K562 (cell line): ENCODE data around the gene DYRK1A. TPM values are rescaled to one million over a fixed set of nuclear protein-coding genes. Genes with fewer than 3 reads are reported as not detected.

ENCODE experiments used
- ATAC-seq: fragments of 200-7000 bp; cut with Tn5 transposase; 3 replicates; pipeline ENCODE4 v1.9.1; 2020; ENCODE audit warnings: moderate library complexity
- BruUV-seq: library from RNA; stranded (reverse); fragments of 400-500 nt; replicated peaks from 2 replicates; lab custom pipeline; 2021; lab: Mats Ljungman, UMichigan
- CTCF ChIA-PET: fragments of 300-600 bp; formaldehyde crosslinking; extraction: SDS; loops from one replicate; lab custom pipeline; 2021; ENCODE audit warnings: low intra/inter-chr PET ratio; lab: Yijun Ruan, JAX
- POLR2A ChIA-PET: fragments of 300-600, 350-650 bp; sonication (Branson Sonifier 250); formaldehyde crosslinking; extraction: SDS; loops from one replicate; lab custom pipeline; 2021; ENCODE audit warnings: antibody characterized with exemption, inconsistent platforms; lab: Yijun Ruan, JAX
- DNase-seq, 4 experiments: peaks; one replicate each; pipeline versions ENCODE4 v3.0.0 to v3.0.0-alpha.2; 2011 to 2018; ENCODE audit warnings: low spot score in 3 of 4, mixed read lengths in 3 of 4; ENCODE audit errors: extremely low read depth in 1 of 4
- FAIRE-seq: peaks from 2 replicates; lab custom pipeline; 2011; peaks lifted over from hg19 to GRCh38; lab: Jason Lieb, UNC
- H2AFZ ChIP-seq: 2 replicates; pipeline ENCODE4 v1.6.0; 2011; ENCODE audit warnings: low read depth, low read length, control low read depth, inconsistent platforms
- H3K27ac ChIP-seq: fragments of 200-600 bp; 3 replicates; pipeline ENCODE4 v1.8.0; 2011; ENCODE audit warnings: low read depth, mild to moderate bottlenecking, control low read depth, inconsistent platforms, low read length, moderate library complexity, mixed read lengths; ENCODE audit errors: extremely low read depth
- H3K27me3 ChIP-seq, 2 experiments: fragments of 300-600 bp in 1 of 2; 2 replicates in 1 of 2; 3 replicates in 1 of 2; pipeline versions ENCODE4 v1.6.0 to v1.8.0; 2011; ENCODE audit warnings: inconsistent platforms in 2 of 2, low read length in 2 of 2, mild to moderate bottlenecking in 1 of 2, mixed read lengths in 1 of 2, moderate library complexity in 1 of 2; ENCODE audit not compliant: control insufficient read depth in 2 of 2, insufficient read depth in 2 of 2
- H3K36me3 ChIP-seq: fragments of 300-600 bp; 3 replicates; pipeline ENCODE4 v1.8.0; 2011; ENCODE audit warnings: mild to moderate bottlenecking, low read length, inconsistent platforms; ENCODE audit not compliant: control insufficient read depth, insufficient read depth
- H3K4me1 ChIP-seq, 2 experiments: fragments of 200-600 bp in 1 of 2; replicated peaks in 1 of 2; 2 replicates in 1 of 2; 3 replicates in 1 of 2; pipeline versions ENCODE4 v1.5.1 to v1.8.0; 2011; ENCODE audit warnings: inconsistent platforms in 2 of 2, low read length in 2 of 2, mild to moderate bottlenecking in 1 of 2, mixed read lengths in 1 of 2, moderate library complexity in 1 of 2; ENCODE audit not compliant: control insufficient read depth in 2 of 2, insufficient read depth in 2 of 2
- H3K4me2 ChIP-seq: 2 replicates; pipeline ENCODE4 v1.6.1; 2011; ENCODE audit warnings: low read length, control low read depth, inconsistent platforms, mixed read lengths; ENCODE audit not compliant: insufficient read depth
- H3K4me3 ChIP-seq: fragments of 200-600 bp; sonication (generic), shearing (Covaris generic); 2 replicates; pipeline ENCODE4 v1.5.1; 2016; ENCODE audit warnings: control low read depth, inconsistent platforms
- H3K79me2 ChIP-seq: fragments of 200-600 bp; 3 replicates; pipeline ENCODE4 v1.8.0; 2011; ENCODE audit warnings: low read length, inconsistent platforms; ENCODE audit not compliant: control insufficient read depth, insufficient read depth
- H3K9ac ChIP-seq, 2 experiments: 2 replicates each; pipeline versions ENCODE4 v1.6.0 to v1.6.1; 2011; ENCODE audit warnings: low read depth in 2 of 2, low read length in 2 of 2, control low read depth in 1 of 2, inconsistent platforms in 1 of 2, mild to moderate bottlenecking in 1 of 2, mixed read lengths in 1 of 2; ENCODE audit not compliant: insufficient read depth in 1 of 2
- H3K9me1 ChIP-seq: one replicate; pipeline ENCODE4 v1.6.0; 2011; ENCODE audit warnings: inconsistent platforms, mild to moderate bottlenecking, low read length, moderate library complexity; ENCODE audit not compliant: control insufficient read depth, insufficient read depth
- H3K9me3 ChIP-seq: replicated peaks from 2 replicates; pipeline ENCODE4 v1.5.1; 2011; ENCODE audit warnings: low read depth, low read length, inconsistent platforms; ENCODE audit not compliant: control insufficient read depth, insufficient read depth
- H4K20me1 ChIP-seq: replicated peaks from 2 replicates; pipeline ENCODE4 v1.6.1; 2011; ENCODE audit warnings: low read length, inconsistent platforms, mixed read lengths; ENCODE audit not compliant: control insufficient read depth, insufficient read depth
- ARID1B ChIP-seq: fragments of 450-650 bp; IDR thresholded peaks from 2 replicates; pipeline ENCODE4 v1.6.1; 2016; ENCODE audit warnings: antibody characterized with exemption, mild to moderate bottlenecking, inconsistent platforms
- CBFA2T3 ChIP-seq: fragments of 450-650 bp; IDR thresholded peaks from 2 replicates; pipeline ENCODE4 v1.6.1; 2017
- CCNT2 ChIP-seq: IDR thresholded peaks from 2 replicates; pipeline ENCODE4 v1.6.1; 2011; ENCODE audit warnings: borderline replicate concordance, low read depth, mild to moderate bottlenecking, moderate library complexity, mixed read lengths, low read length; ENCODE audit not compliant: insufficient read length; ENCODE audit errors: extremely low read depth
- CXXC5 ChIP-seq: fragments of 250-450 bp; sonication (Bioruptor Pico); IDR thresholded peaks from 2 replicates; pipeline ENCODE4 v1.8.0; 2022; ENCODE audit warnings: inconsistent platforms, mild to moderate bottlenecking, moderate library complexity
- DPF2 ChIP-seq: fragments of 450-650 bp; IDR thresholded peaks from 2 replicates; pipeline ENCODE4 v1.6.1; 2016
- EP300 ChIP-seq: IDR thresholded peaks from 2 replicates; pipeline ENCODE4 v1.6.1; 2012; ENCODE audit warnings: low read length, improper control_type of control experiment
- EP400 ChIP-seq: fragments of 450-650 bp; IDR thresholded peaks from 2 replicates; pipeline ENCODE4 v1.6.1; 2017; ENCODE audit warnings: antibody characterized with exemption, mild to moderate bottlenecking, moderate library complexity
- FOXM1 ChIP-seq, 2 experiments: fragments of 450-650 bp in 1 of 2; sonication (generic) in 1 of 2; formaldehyde crosslinking in 1 of 2; IDR thresholded peaks; 2 replicates each; pipeline versions ENCODE4 v1.6.1 to v1.9.0; 2017 to 2022; ENCODE audit warnings: low read depth in 2 of 2, mild to moderate bottlenecking in 2 of 2, missing genetic modification reagents in 1 of 2, moderate library complexity in 1 of 2
- HSF4 ChIP-seq: fragments of 250-450 bp; sonication (Bioruptor Pico); IDR thresholded peaks from 2 replicates; pipeline ENCODE4 v2.1.2; 2022; ENCODE audit warnings: mild to moderate bottlenecking, moderate library complexity, borderline replicate concordance
- JUND ChIP-seq, 2 experiments: IDR thresholded peaks; 2 replicates in 1 of 2; 3 replicates in 1 of 2; pipeline ENCODE4 v1.6.1; 2011; ENCODE audit warnings: borderline replicate concordance in 2 of 2, low read depth in 2 of 2, low read length in 2 of 2, improper control_type of control experiment in 1 of 2, missing biosample characterization in 1 of 2, missing genetic modification characterization in 1 of 2, missing genetic modification reagents in 1 of 2
- MTA2 ChIP-seq: fragments of 450-650 bp; IDR thresholded peaks from 2 replicates; pipeline ENCODE4 v1.6.1; 2016; ENCODE audit warnings: low read depth
- MYBL2 ChIP-seq, 2 experiments: fragments of 450-650 bp in 1 of 2; sonication (generic) in 1 of 2; formaldehyde crosslinking in 1 of 2; IDR thresholded peaks; 2 replicates each; pipeline versions ENCODE4 v1.6.1 to v1.8.1; 2017 to 2022; ENCODE audit warnings: borderline replicate concordance in 1 of 2, inconsistent platforms in 1 of 2, low read depth in 1 of 2, mild to moderate bottlenecking in 1 of 2, missing genetic modification reagents in 1 of 2, moderate library complexity in 1 of 2
- SMARCA4 ChIP-seq: fragments of 450-650 bp; IDR thresholded peaks from 2 replicates; pipeline ENCODE4 v1.6.1; 2016
- SMARCE1 ChIP-seq: fragments of 450-650 bp; IDR thresholded peaks from 2 replicates; pipeline ENCODE4 v1.7.1; 2016; ENCODE audit warnings: mild to moderate bottlenecking
- SOX6 ChIP-seq: fragments of 450-650 bp; IDR thresholded peaks from 2 replicates; pipeline ENCODE4 v1.6.1; 2014; ENCODE audit warnings: mild to moderate bottlenecking
- TAL1 ChIP-seq: fragments of 450-650 bp; IDR thresholded peaks from 2 replicates; pipeline ENCODE4 v1.6.1; 2016; ENCODE audit warnings: mild to moderate bottlenecking
- TCF3 ChIP-seq: sonication (generic); formaldehyde crosslinking; IDR thresholded peaks from 2 replicates; pipeline ENCODE4 v1.4.0; 2020; ENCODE audit warnings: mild to moderate bottlenecking, missing genetic modification reagents
- TEAD1 ChIP-seq, 2 experiments: fragments of 450-650 bp in 1 of 2; sonication (generic) in 1 of 2; formaldehyde crosslinking; IDR thresholded peaks; 2 replicates each; pipeline versions ENCODE4 v1.4.0 to v1.8.0; 2020 to 2022; ENCODE audit warnings: mild to moderate bottlenecking in 2 of 2, missing genetic modification reagents in 1 of 2
- TEAD4 ChIP-seq, 2 experiments: sonication (generic) in 1 of 2; formaldehyde crosslinking in 1 of 2; IDR thresholded peaks; 2 replicates each; pipeline versions ENCODE4 v1.6.1 to v1.8.0; 2012 to 2022; ENCODE audit warnings: borderline replicate concordance in 1 of 2, inconsistent platforms in 1 of 2, low read length in 1 of 2, mild to moderate bottlenecking in 1 of 2, missing genetic modification reagents in 1 of 2
- XRCC3 ChIP-seq: fragments of 450-650 bp; IDR thresholded peaks from 2 replicates; pipeline ENCODE4 v1.6.1; 2017; ENCODE audit warnings: mild to moderate bottlenecking, moderate library complexity
- WGBS: fragments of 100-300 bp; shearing (Covaris generic); methylation state at CpG from one replicate; pipeline ENCODE4 v1.1.6; 2016; ENCODE audit warnings: low coverage, mixed read lengths; ENCODE audit not compliant: insufficient coverage; ENCODE audit errors: missing lambda C conversion rate; 5-methylcytosine and 5-hydroxymethylcytosine counted together
- in situ Hi-C: fragments of 300-500 bp; cut with MboI; formaldehyde crosslinking; loops from 4 replicates; pipeline ENCODE4 v1.15.0; 2018; ENCODE audit warnings: inconsistent platforms, mixed read lengths
- intact Hi-C: fragments of 100-400 bp; cut with micrococcal nuclease; formaldehyde crosslinking; loops from 2 replicates; pipeline ENCODE4 v1.14.2; 2022
- polyA plus RNA-seq, 8 experiments: library from polyadenylated mRNA; depleted of rRNA in 4 of 8; stranded (reverse) in 5 of 8; unstranded in 3 of 8; fragments of >200 nt; fragmentation: Nextera tagmentation in 2 of 8; fragmentation: Illumina TruSeq in 1 of 8; extraction: Ambion mirVana in 2 of 8; extraction: Trizol in 1 of 8; gene quantifications; 2 replicates each; pipeline versions ENCODE4 v1.2.1 to v1.2.3, GENCODE V29; 2011 to 2014; ENCODE audit warnings: inconsistent platforms in 1 of 8, missing spikeins in 1 of 8
- total RNA-seq, 7 experiments: library from RNA; depleted of rRNA in 6 of 7; stranded (reverse); fragments of >200 nt in 6 of 7; fragmentation: Illumina TruSeq in 2 of 7; extraction: Trizol in 2 of 7; gene quantifications; 2 replicates each; pipeline versions ENCODE4 v1.2.1 to v1.2.3, GENCODE V29; 2011 to 2021; ENCODE audit warnings: low replicate concordance in 1 of 7
- TF ChIP-seq, protein P1 (sequence below), 2 experiments: fragments of 450-650 bp; conservative IDR thresholded peaks; 2 replicates each; pipeline ENCODE4 v1.6.1; 2017; ENCODE audit warnings: mild to moderate bottlenecking in 2 of 2, moderate library complexity in 2 of 2

The DYRK1A gene
- total and polyA plus RNA-seq, 9 of the 15 experiments (the other 6 are each of a cell fraction or from before 2014, with no cell fraction given) = 3.7 to 64.8 (median 42.3) TPM

DNA sequence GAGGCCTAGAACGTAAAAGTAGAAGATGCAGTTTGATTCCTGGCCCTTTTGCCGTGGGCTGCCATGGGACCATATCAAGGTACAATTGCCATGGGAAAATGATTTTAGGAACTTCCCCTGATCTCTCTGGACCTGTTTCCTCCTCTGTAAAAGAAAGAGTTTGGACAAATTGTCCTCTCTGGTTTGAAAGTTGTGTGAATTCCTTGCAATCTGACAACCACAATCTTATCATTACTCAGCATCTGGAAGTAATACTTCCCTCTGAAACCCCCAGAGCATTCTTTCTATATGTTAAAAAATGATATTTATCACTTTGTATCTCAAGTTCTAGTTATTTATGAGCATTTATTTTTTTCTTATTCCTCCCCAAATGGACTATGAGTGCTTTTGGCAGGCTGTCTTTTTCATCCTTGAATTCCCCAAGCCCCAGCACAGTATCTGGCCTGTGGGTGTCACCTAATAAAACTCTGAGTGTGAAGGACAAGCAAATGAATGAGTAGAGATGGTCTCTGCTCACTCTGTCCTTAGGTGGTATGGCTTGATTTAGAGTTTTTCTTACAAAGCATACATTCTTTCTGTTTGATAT, 181.1 kb downstream of the DYRK1A start:
- ChIA-PET POLR2A (interaction anchor here (0.7 to 1.4 kb wide), 4 partner anchors 9 to 21 kb away, joined by 3 to 7 read pairs (median 4); no protein-coding TSS in a partner anchor), CTCF (no interaction called here)
- FAIRE-seq (peak; percentile 42), ATAC-seq (0 out of 3 replicates have a peak, but pooled peaks have one; percentile 32), DNase-seq (no peak)
- WGBS = 12% methylated on average over 2 of the region's 2 CpGs
- Histone ChIP-seq H2AFZ (peak overlapping the region; percentile 61), H3K36me3 (no peaks in the 10 kb centered on the region), H3K27ac (no peak overlapping the region; the same call in 2 of the 3 replicates), H3K4me1 (peaks cover 30 to 38% of the 10 kb centered on the region in 2 experiments), H3K4me3 (no peak overlapping the region), H3K79me2 (no peaks in the 10 kb centered on the region), H4K20me1 (no peaks in the 10 kb centered on the region; the same call in 1 of the 2 replicates), H3K9me3 (no peaks in the 10 kb centered on the region), H3K9me1 (no peaks in the 10 kb centered on the region), H3K9ac (no peak overlapping the region; a peak in 1 of 4 replicates), H3K27me3 (no peaks in the 10 kb centered on the region), H3K4me2 (peak overlapping the region; percentile 28; the same call in 1 of the 2 replicates)
- intact Hi-C loops = no loop called here
- BruUV-seq = no TSS peak
- in situ Hi-C loops = no loop called here
- TF ChIP-seq EP400 = no peak
- TF ChIP-seq MYBL2 (IDR thresholded peaks at IDR 0.05; ENCODE audit: low read depth) = no peak
- no peak for TF ChIP-seq MYBL2 (CRISPR knock-in tag; IDR thresholded peaks at IDR 0.05; ENCODE audit: borderline replicate concordance)
- TF ChIP-seq TEAD1 (CRISPR knock-in tag; IDR thresholded peaks at IDR 0.05) = peak in 1 of 2 experiments; percentile 27; a peak in 1 of 4 replicates
- TF ChIP-seq TEAD4 (IDR thresholded peaks at IDR 0.05; ENCODE audit: low read length) = peak; percentile 70; the same call in 1 of the 2 replicates
- no peak for TF ChIP-seq TEAD4 (CRISPR knock-in tag; IDR thresholded peaks at IDR 0.05; ENCODE audit: borderline replicate concordance)
- 0 out of 2 replicates have a peak, but pooled peaks have one; percentile 24 for TF ChIP-seq TCF3 (CRISPR knock-in tag)
- peak; percentile 52 for TF ChIP-seq TAL1
- TF ChIP-seq, protein P1, sequence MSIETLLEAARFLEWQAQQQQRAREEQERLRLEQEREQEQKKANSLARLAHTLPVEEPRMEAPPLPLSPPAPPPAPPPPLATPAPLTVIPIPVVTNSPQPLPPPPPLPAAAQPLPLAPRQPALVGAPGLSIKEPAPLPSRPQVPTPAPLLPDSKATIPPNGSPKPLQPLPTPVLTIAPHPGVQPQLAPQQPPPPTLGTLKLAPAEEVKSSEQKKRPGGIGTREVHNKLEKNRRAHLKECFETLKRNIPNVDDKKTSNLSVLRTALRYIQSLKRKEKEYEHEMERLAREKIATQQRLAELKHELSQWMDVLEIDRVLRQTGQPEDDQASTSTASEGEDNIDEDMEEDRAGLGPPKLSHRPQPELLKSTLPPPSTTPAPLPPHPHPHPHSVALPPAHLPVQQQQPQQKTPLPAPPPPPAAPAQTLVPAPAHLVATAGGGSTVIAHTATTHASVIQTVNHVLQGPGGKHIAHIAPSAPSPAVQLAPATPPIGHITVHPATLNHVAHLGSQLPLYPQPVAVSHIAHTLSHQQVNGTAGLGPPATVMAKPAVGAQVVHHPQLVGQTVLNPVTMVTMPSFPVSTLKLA (conservative IDR thresholded peaks at IDR 0.05) = 0 out of 4 replicates have a peak, but pooled peaks of 1 of the 2 experiments have one; percentile 17
- no peak for TF ChIP-seq JUND (IDR thresholded peaks at IDR 0.05; ENCODE audit: borderline replicate concordance, low read depth, low read length)
- 0 out of 3 replicates have a peak, but pooled peaks have one; percentile 3 for TF ChIP-seq JUND (tag; IDR thresholded peaks at IDR 0.05; ENCODE audit: borderline replicate concordance, low read depth, low read length)
- TF ChIP-seq SMARCE1 = 0 out of 2 replicates have a peak, but pooled peaks have one; percentile 77
- TF ChIP-seq SMARCA4 = peak; percentile 41; the same call in 1 of the 2 replicates
- TF ChIP-seq CCNT2 = peak; percentile 33
- TF ChIP-seq DPF2 = peak; percentile 57; the same call in 1 of the 2 replicates
- no peak for TF ChIP-seq CXXC5 (CRISPR knock-in tag)
- peak; percentile 8; the same call in 1 of the 2 replicates for TF ChIP-seq EP300
- TF ChIP-seq HSF4 (CRISPR knock-in tag) = 0 out of 2 replicates have a peak, but pooled peaks have one; percentile 25
- peak; percentile 28; the same call in 1 of the 2 replicates for TF ChIP-seq CBFA2T3
- TF ChIP-seq XRCC3 = no peak
- TF ChIP-seq SOX6 = peak; percentile 54; the same call in 1 of the 2 replicates
- peak; percentile 72 for TF ChIP-seq ARID1B
- peak; percentile 29; the same call in 1 of the 2 replicates for TF ChIP-seq MTA2
- peak; percentile 34; the same call in 1 of the 2 replicates for TF ChIP-seq FOXM1 (IDR thresholded peaks at IDR 0.05; ENCODE audit: low read depth)
- TF ChIP-seq FOXM1 (CRISPR knock-in tag; IDR thresholded peaks at IDR 0.05; ENCODE audit: low read depth) = no peak
